Bronchus fibroblast of lung (primary cell): ENCODE measurements around the gene RNF2. TPM values are rescaled to one million over a fixed set of nuclear protein-coding genes. Genes with fewer than 3 reads are reported as not detected.

Experiments used
- total RNA-seq: library from RNA; depleted of rRNA; stranded (reverse); fragments of >200 nt; gene quantifications from 2 replicates; pipeline ENCODE4 v1.2.3, GENCODE V29; 2015

The RNF2 gene
- 10.6 and 12.3 TPM in 2 replicates for total RNA-seq

GRCh38 chr1:185044981-185045813, at the start of gene RNF2:
RNF2 (plus strand) TSS chr1:185045558; CDS start chr1:185087554, 41,996 bp downstream.

Other genes starting within 250 kb of the RNF2 start
- 23.6 and 26.2 TPM in 2 replicates for gene NIBAN1, start 71.0 kb upstream of the RNF2 start, total RNA-seq
- gene TRMT1L, start 111.4 kb downstream of the RNF2 start, total RNA-seq = 10.3 and 15.5 TPM in 2 replicates
- gene SWT1, start 111.6 kb downstream of the RNF2 start, total RNA-seq = 2.1 and 2.5 TPM in 2 replicates